Subcutaneous adipose tissue (tissue), 4 donors: ENCODE data around the gene SLC12A5. TPM values are rescaled to one million over a fixed set of nuclear protein-coding genes. Genes with fewer than 3 reads are reported as not detected.

Experiments used
- total RNA-seq, 4 donors: library from RNA; depleted of rRNA; stranded (reverse); fragments of >200 nt; gene quantifications; one replicate each; pipeline ENCODE4 v1.1.0, GENCODE V29; 2016
- TF ChIP-seq, protein P1 (sequence below): fragments of 450-650 bp; IDR thresholded peaks from one replicate; pipeline ENCODE4 v1.5.1; 2016; ENCODE audit warnings: low read depth, mild to moderate bottlenecking, control low read depth, antibody characterized with exemption, moderate library complexity

The SLC12A5 gene
- total RNA-seq, 4 donors from 2014 or later = not detected

DNA sequence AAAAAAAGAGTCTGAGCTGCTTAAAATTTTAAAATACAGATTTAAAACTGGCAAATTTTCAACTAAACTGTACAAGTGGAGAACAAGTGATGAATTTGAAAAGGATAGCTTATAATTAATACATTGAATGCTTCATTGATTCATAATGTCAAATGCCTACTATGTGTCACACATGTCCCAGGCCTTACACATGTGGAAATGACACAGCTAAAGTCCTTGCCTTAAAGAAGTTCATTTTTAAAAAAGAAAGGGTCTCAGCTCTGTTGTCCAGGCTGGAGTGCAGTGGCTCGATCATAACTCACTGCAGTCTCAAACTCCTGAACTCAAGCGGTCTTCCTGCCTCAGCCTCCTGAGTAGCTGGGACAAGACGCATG lies 55.8 kb downstream of the SLC12A5 start:
- TF ChIP-seq, protein P1, sequence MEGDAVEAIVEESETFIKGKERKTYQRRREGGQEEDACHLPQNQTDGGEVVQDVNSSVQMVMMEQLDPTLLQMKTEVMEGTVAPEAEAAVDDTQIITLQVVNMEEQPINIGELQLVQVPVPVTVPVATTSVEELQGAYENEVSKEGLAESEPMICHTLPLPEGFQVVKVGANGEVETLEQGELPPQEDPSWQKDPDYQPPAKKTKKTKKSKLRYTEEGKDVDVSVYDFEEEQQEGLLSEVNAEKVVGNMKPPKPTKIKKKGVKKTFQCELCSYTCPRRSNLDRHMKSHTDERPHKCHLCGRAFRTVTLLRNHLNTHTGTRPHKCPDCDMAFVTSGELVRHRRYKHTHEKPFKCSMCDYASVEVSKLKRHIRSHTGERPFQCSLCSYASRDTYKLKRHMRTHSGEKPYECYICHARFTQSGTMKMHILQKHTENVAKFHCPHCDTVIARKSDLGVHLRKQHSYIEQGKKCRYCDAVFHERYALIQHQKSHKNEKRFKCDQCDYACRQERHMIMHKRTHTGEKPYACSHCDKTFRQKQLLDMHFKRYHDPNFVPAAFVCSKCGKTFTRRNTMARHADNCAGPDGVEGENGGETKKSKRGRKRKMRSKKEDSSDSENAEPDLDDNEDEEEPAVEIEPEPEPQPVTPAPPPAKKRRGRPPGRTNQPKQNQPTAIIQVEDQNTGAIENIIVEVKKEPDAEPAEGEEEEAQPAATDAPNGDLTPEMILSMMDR = no peak

DNA sequence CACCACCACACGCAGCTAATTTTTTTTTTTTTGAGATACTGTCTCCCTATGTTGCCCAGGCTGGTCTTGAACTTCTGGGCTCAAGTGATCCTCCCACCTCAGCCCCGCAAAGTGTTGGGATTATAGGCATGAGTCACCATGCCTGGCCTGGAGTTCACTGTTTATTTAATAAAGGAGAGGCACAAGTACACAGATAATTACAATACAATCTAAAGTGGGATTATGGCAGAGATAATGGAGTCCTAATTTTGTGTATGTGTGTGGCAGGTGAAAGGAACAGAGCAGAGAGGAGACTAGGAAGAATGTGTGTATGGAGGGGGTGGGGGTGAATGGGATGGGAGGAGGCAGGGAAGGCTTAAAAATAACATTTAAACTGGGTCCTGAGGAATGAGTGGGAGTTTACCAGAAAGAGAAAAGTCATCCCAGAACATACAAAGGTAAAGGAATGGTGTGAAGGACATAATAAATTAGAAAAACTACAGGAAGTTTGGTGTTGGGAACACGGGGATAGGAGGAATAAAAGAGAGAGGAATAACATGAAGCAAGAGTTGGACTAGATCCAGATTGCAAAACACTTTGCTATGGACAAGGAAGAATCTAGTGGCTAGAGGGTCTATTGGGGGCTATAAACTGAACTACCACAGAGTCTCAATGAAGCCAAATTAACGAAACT lies 56.3 kb downstream of the SLC12A5 start:
- TF ChIP-seq, protein P1 = no peak

DNA sequence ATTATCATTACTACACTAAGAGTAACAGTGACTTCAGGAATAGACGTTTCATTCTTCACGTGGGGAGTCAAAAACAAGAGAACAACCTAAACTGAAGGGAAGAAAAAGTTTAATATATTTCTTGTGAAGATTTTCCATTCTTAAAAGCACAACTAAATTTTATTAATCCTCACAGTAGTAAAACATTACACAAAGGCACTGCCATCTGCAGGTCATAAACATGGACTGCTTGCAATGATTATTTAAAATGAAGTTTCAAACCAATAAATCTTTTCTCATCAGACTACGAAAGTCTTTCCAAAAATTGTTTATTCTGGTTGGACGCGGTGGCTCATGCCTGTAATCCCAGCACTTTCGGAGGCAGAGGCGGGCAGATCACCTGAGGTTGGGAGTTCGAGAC lies 58.1 kb downstream of the SLC12A5 start:
- TF ChIP-seq, protein P1 = no peak

DNA sequence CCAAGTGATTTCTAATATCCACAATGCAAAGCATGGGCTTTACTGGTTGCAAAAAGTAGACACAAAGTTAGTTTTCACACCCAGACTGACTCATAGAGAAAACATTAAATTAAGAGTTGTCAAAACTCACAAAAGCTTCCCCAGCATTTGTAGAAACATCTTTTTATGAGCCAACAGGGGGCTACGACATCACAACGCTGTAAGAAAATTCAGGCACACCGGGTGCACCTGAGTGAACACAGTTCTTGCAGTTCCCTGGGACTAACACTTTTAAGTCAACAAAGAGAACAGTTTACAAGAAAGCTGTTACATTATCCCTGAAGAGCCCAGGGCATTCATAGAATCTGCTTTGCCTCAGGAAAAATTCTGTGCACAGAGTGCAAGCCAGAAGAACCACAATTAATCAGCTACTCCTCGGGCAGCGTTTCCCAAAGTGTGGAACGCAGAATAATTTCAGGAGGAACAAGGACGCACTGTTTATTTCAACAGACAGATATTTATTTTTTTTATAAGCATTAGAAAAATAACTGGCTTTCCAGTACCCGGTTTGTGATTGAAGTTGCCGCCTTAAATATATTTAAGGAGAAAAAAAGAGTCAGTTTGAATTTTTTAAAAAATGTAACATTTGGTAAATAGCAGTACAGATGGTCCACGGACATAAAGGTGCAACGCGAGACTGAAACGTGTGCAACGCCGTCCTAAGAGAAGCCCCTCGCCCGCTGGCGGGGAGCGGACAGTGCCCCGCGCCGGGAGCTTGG lies 59.6 kb downstream of the SLC12A5 start:
- TF ChIP-seq, protein P1 = no peak

DNA sequence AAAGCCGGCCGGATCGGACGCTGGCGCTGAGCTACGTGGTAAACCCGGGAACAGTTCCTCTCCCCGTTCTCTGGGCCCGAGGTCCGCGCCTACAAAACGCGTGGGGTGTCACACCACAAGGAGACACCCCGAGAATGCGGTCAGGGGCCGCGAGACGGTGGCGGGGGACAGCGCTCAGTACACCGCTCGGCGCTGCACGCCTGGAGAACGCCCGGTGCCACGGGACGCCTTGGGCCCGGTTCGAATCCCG lies 60.1 kb downstream of the SLC12A5 start:
- TF ChIP-seq, protein P1 = no peak

DNA sequence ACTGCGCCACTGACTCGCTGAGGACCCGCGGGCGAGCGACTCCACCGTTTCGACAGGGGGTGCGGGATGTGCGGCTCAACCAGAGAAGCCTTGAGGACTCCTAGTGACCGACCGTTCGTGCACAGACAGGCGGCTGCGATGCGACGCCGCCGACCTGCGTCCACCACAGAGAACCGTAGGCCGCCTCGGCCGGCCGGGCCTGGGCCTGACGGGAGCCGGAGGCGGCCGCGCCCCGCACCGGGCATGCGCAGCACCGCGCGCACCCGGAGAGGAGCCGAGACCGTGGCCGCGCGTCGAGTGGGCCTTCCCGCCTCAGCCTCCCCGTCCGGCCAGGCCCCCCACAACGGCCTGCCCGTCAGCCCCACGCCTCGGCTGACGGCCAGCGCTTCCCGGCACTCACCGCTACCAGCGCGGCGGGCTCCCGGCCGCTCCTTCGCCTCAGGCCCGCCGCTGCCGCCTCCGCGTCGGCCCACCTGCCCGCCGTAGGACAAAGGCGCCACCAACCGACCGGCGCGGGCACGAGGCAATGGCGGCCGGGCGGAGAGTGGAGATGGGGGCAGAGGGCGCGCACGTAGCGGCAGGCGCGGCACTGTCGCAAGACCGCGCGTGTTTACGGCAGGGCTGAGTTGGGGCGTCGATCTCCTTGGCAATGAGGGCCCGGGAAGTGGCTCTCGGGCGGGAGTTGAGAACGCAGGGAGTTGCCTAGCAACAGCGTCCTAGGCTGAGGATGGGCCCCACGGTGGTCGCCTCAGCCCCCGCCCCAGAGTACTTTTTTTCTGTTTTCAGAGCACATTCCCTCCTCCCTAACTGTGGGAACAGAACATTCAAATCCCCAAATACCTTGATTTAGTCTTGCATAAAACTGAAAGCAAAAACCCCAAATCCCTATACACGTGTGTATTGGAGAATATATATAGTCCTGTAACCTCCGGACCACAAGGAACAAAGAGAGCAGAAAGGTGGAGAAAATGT lies 60.7 kb downstream of the SLC12A5 start, which contains the start of gene NCOA5:
NCOA5 (minus strand) TSS at position 546 of the 972 bp plus-strand sequence. CDS start 10,538 bp downstream, outside the sequence.
- TF ChIP-seq, protein P1 = no peak

DNA sequence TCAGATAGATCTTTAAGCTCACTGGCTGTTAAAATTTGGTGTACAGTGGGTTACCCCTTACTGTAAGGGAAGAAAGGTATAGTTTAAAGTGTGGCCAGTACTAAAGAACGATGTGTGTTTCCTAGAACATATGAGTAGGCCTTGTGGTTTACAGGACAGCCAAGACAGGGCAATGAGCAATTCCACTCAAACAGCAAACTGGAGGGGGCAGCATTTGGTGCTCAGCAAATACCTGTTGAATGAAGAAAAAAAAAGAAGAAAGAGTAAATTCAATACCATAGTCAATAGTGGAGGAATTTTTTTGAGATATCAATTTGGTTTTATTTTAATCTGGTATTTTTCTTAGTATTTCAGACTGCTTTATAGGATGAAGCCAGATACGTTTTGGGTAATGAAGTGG lies 64.5 kb downstream of the SLC12A5 start:
- TF ChIP-seq, protein P1 = no peak
